MCF 10A (cell line): ENCODE data around the gene ACACA. TPM values are rescaled to one million over a fixed set of nuclear protein-coding genes. Genes with fewer than 3 reads are reported as not detected.

Experiments used
- BruUV-seq: library from RNA; stranded (reverse); fragments of 400-500 nt; replicated peaks from 2 replicates; lab custom pipeline; 2021; lab: Mats Ljungman, UMichigan
- CTCF ChIA-PET: fragments of 300-600 bp; sonication (Branson Sonifier 250); formaldehyde crosslinking; extraction: SDS; loops from one replicate; lab custom pipeline; 2021; ENCODE audit warnings: antibody characterized with exemption, inconsistent platforms; lab: Yijun Ruan, JAX
- POLR2A ChIA-PET: fragments of 300-600, 350-650 bp; sonication (Branson Sonifier 250); formaldehyde crosslinking; extraction: SDS; loops from one replicate; lab custom pipeline; 2020; ENCODE audit warnings: antibody characterized with exemption, inconsistent platforms; lab: Yijun Ruan, JAX
- DNase-seq: peaks from one replicate; pipeline ENCODE4 v3.0.0-alpha.2; 2018; ENCODE audit not compliant: unreplicated experiment
- H3K27ac Mint-ChIP-seq: one replicate; pipeline ENCODE4 v1.8.0; 2022; ENCODE audit warnings: mild to moderate bottlenecking, low read depth, mixed read lengths; ENCODE audit not compliant: unreplicated experiment
- H3K27me3 Mint-ChIP-seq: one replicate; pipeline ENCODE4 v1.8.0; 2022; ENCODE audit warnings: mixed read lengths; ENCODE audit not compliant: insufficient read depth, unreplicated experiment
- H3K36me3 Mint-ChIP-seq: one replicate; pipeline ENCODE4 v1.8.0; 2022; ENCODE audit warnings: mild to moderate bottlenecking, moderate library complexity, mixed read lengths; ENCODE audit not compliant: insufficient read depth, unreplicated experiment
- H3K4me1 Mint-ChIP-seq: one replicate; pipeline ENCODE4 v1.8.0; 2022; ENCODE audit warnings: mixed read lengths; ENCODE audit not compliant: insufficient read depth, unreplicated experiment
- H3K4me3 Mint-ChIP-seq: one replicate; pipeline ENCODE4 v1.8.0; 2022; ENCODE audit warnings: mild to moderate bottlenecking, moderate library complexity, mixed read lengths; ENCODE audit not compliant: unreplicated experiment
- H3K9me3 Mint-ChIP-seq: one replicate; pipeline ENCODE4 v1.8.0; 2022; ENCODE audit warnings: mixed read lengths; ENCODE audit not compliant: unreplicated experiment
- intact Hi-C: fragments of 100-400 bp; cut with micrococcal nuclease; formaldehyde crosslinking; loops from 2 replicates; pipeline ENCODE4 v1.14.1; 2022
- total RNA-seq: library from RNA; stranded (reverse); gene quantifications from 2 replicates; pipeline ENCODE4 v1.2.3, GENCODE V29; 2022
- TF ChIP-seq, protein P1 (sequence below): fragments of 200-600 bp; IDR thresholded peaks from one replicate; pipeline ENCODE4 v1.8.0; 2022; ENCODE audit warnings: antibody characterized with exemption, mild to moderate bottlenecking; ENCODE audit not compliant: unreplicated experiment

The ACACA gene
- total RNA-seq, 1 experiment from 2014 or later, result 100 TPM

DNA sequence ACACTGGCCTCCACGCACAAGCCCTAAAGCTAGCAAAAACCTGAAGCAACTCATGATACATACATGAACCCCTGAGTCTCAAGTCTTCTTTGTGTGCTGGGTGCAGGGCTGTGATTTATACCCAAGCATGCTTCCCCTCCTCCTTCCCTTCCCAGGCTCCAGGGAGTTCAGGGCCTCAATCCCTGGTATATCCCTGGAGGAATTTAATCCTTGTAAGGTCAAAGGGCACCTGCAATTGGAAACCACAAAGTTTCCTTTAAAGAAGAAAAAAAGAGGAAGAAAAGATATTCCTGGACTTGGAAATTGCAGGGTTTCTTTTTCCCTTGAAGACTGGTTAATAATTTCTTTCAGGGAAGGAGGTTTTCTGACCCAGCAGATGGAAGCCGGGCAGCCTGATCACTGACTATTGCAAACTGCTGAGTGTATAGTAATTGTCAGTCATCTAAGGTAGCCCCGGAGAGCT, 275.6 kb downstream of the ACACA start:
- intact Hi-C loops, result no loop called here
- POLR2A ChIA-PET, result interaction anchor here (0.9 kb wide), 1 partner anchor 503 kb away, joined by 3 read pairs; no protein-coding TSS in a partner anchor
- Mint-ChIP-seq H3K27ac (no peak overlapping the region), H3K4me1 (peaks cover 6% of the 10 kb centered on the region), H3K36me3 (peaks cover 64% of the 10 kb centered on the region), H3K27me3 (no peaks in the 10 kb centered on the region), H3K4me3 (no peak overlapping the region), H3K9me3 (no peaks in the 10 kb centered on the region)
- CTCF ChIA-PET, result interaction anchor here (0.7 kb wide), 1 partner anchor 230 kb away, joined by 3 read pairs; no protein-coding TSS in a partner anchor
- DNase-seq, result no peak
- TF ChIP-seq, protein P1, sequence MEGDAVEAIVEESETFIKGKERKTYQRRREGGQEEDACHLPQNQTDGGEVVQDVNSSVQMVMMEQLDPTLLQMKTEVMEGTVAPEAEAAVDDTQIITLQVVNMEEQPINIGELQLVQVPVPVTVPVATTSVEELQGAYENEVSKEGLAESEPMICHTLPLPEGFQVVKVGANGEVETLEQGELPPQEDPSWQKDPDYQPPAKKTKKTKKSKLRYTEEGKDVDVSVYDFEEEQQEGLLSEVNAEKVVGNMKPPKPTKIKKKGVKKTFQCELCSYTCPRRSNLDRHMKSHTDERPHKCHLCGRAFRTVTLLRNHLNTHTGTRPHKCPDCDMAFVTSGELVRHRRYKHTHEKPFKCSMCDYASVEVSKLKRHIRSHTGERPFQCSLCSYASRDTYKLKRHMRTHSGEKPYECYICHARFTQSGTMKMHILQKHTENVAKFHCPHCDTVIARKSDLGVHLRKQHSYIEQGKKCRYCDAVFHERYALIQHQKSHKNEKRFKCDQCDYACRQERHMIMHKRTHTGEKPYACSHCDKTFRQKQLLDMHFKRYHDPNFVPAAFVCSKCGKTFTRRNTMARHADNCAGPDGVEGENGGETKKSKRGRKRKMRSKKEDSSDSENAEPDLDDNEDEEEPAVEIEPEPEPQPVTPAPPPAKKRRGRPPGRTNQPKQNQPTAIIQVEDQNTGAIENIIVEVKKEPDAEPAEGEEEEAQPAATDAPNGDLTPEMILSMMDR, result no peak
- BruUV-seq, result no TSS peak

DNA sequence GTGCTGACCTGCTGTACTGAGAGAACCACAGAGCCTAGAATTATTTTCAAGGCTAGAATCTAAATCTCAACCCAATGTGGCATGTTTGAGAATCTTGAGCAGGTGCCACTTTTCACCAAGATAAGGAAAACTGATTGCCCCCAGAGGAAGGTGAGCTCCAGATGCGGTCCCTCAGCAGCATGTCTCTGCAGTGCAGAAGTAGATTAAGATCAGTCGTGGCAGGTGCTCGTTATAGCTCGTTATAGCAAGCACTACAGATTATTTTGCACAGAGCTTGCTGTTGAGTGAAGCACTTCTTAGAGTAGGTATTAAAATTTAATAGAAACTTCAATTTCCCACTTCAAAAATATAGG, 281.8 kb downstream of the ACACA start:
- POLR2A ChIA-PET, result no interaction called here
- Mint-ChIP-seq H3K4me3 (no peak overlapping the region), H3K9me3 (no peaks in the 10 kb centered on the region), H3K36me3 (peaks cover 79% of the 10 kb centered on the region), H3K4me1 (no peaks in the 10 kb centered on the region), H3K27ac (no peak overlapping the region), H3K27me3 (no peaks in the 10 kb centered on the region)
- TF ChIP-seq, protein P1, result no peak
- no peak for DNase-seq
- intact Hi-C loops, result no loop called here
- BruUV-seq, result no TSS peak
- CTCF ChIA-PET, result no interaction called here

DNA sequence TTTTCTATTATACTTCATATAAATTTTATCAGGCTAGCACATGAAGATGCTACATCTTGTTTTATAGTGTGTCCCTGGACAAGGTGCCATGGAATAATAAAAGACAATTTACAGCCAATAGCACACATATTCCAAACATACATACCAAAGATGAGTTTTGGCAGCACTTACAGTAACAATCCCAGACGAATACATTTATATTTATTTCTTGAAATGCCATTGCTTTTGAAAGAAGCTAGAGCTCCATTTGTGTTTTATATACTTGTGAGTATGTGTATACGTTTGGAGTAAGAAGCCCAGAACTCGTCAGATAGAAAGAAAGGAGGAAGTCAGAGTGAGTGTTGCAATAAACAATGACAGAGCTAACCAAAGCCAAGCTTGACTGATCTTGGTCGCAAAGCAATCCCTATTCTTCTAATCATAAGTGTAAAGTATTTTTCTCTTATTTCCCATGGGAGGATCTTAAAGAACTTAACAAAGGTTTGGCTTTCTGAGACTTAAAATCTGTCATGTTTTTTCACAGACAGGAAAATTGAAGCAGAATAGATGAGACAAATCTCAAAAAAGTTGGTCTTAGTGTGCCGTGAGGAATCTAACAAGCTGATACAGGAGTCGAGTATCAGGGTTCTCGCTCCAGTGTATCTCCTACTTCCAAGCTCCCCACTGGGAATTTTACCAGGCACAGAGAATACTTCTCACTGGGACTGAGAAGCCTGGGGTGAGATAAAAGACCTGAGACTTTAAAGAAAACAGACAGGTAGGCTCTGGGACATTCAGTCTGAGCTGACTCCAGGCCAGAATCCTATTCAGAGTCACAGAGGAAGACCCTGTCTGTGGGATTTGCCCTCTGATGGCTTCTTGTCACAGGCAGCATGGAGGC, 282.5 kb downstream of the ACACA start:
- no peaks in the 10 kb centered on the region for H3K4me1 Mint-ChIP-seq
- CTCF ChIA-PET, result interaction anchor here (0.7 kb wide), 1 partner anchor 14 kb away, joined by 4 read pairs; no protein-coding TSS in a partner anchor
- H3K27ac Mint-ChIP-seq, result no peak overlapping the region
- H3K36me3 Mint-ChIP-seq, result peaks cover 74% of the 10 kb centered on the region
- BruUV-seq, result no TSS peak
- intact Hi-C loops, result no loop called here
- no peak overlapping the region for H3K4me3 Mint-ChIP-seq
- H3K27me3 Mint-ChIP-seq, result no peaks in the 10 kb centered on the region
- TF ChIP-seq, protein P1, result no peak
- DNase-seq, result no peak
- no peaks in the 10 kb centered on the region for H3K9me3 Mint-ChIP-seq
- POLR2A ChIA-PET, result no interaction called here

DNA sequence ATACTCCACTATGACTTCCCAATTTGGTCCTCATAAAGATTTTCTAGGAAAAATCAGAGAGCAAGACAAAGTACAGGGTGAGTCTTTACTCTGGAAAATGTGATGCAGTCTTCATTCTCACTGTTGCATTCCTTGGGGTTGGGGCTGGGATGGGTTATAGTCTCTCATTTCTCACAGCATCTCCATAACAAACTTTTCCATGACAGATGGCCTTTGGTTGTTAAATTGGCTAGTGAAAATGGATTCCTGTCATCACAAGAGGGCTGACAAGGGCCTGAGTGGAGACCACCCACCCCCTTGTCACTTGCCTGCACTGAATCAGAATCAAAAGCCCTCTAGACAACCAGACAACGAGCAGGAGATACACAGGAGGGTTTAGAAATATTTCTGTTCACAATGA, 283.2 kb downstream of the ACACA start:
- CTCF ChIA-PET, result no interaction called here
- Mint-ChIP-seq H3K36me3 (peaks cover 68% of the 10 kb centered on the region), H3K9me3 (no peaks in the 10 kb centered on the region), H3K27ac (no peak overlapping the region), H3K4me1 (no peaks in the 10 kb centered on the region), H3K4me3 (no peak overlapping the region), H3K27me3 (no peaks in the 10 kb centered on the region)
- POLR2A ChIA-PET, result no interaction called here
- TF ChIP-seq, protein P1, result no peak
- intact Hi-C loops, result no loop called here
- no peak for DNase-seq
- BruUV-seq, result no TSS peak
